ENCODE results near the gene TBCD.

TBCD gene

GRCh38 chr17:82927661-82928601 lies 176.1 kb downstream of the TBCD start:
- no peak for DNase-seq

- DNase-seq: no peak
Measured at GRCh38 chr17:82929011-82929622, 177.3 kb downstream of the TBCD start.

- DNase-seq: no peak
Measured at GRCh38 chr17:82929676-82930042, 177.8 kb downstream of the TBCD start.

GRCh38 chr17:82930043-82930923 lies 178.4 kb downstream of the TBCD start:
- no peak for DNase-seq

- DNase-seq: no peak
Measured at GRCh38 chr17:82930924-82931698, 179.2 kb downstream of the TBCD start.

- no peak for DNase-seq
Measured at GRCh38 chr17:82931699-82932517, 180.0 kb downstream of the TBCD start.

- DNase-seq: no peak
Measured at GRCh38 chr17:82932518-82933310, 180.8 kb downstream of the TBCD start.

- DNase-seq: no peak
Measured at GRCh38 chr17:82933911-82934310, 182.0 kb downstream of the TBCD start.

- no peak for DNase-seq
Measured at GRCh38 chr17:82935966-82936767, 184.3 kb downstream of the TBCD start.

GRCh38 chr17:82936768-82937171 lies 184.9 kb downstream of the TBCD start:
- DNase-seq: no peak

- DNase-seq: no peak
Measured at GRCh38 chr17:82937411-82938371, 185.8 kb downstream of the TBCD start.

- DNase-seq: no peak
Measured at GRCh38 chr17:82938486-82938872, 186.6 kb downstream of the TBCD start.

GRCh38 chr17:82938873-82939620 lies 187.2 kb downstream of the TBCD start:
- no peak for DNase-seq

- no peak for DNase-seq
Measured at GRCh38 chr17:82939621-82940135, 187.8 kb downstream of the TBCD start.

- DNase-seq: no peak
Measured at GRCh38 chr17:82940226-82941020, 188.6 kb downstream of the TBCD start.
